ENCODE results near the gene DIS3L2.
"Not testable (repeated sequence)": the region's sequence is repeated elsewhere in the genome, so short reads cannot be mapped to it uniquely, and the experiment has no call there.

DIS3L2 gene

DNA sequence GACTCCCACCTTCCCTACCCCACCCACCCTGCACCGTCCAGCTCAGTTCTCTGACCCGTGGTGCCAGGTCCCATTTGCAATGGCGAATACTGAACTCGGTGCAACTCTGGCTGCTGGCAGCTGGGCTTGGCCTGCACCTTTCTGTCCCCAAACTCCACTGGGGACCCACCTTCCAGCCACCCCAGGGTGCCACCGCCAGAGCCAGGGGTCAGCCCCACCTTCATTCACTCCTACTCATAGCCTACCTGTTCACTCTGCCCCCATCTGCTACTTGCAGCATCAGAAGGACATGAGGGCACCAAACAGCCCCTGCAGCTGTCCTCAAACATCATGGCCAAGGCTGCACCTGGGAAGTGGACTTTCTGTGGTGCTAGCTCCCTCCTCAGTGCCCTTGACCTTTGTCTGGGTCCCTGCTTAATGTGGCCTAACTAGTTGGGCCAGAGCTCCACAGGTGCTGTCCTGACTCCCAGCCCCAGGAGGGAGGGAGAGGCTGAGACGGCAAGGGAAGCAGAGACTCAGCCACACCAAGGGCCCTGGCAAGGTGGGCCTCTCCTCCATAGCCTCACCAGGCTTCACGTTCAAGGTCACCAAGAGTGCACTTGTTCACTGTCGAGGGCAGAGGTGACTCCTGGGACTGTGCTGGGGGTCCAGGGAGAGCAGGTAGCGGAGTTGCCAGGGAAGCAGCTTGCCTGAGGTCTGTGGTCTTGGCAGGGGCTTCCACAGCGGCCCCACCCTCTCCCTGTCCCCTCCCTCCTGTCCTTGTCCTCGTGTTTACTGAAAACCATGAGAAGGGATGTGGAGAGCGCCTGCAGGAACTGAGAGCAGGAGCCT is 365.0 kb downstream of the DIS3L2 start:
- not testable (repeated sequence) for DNase-seq

DNA sequence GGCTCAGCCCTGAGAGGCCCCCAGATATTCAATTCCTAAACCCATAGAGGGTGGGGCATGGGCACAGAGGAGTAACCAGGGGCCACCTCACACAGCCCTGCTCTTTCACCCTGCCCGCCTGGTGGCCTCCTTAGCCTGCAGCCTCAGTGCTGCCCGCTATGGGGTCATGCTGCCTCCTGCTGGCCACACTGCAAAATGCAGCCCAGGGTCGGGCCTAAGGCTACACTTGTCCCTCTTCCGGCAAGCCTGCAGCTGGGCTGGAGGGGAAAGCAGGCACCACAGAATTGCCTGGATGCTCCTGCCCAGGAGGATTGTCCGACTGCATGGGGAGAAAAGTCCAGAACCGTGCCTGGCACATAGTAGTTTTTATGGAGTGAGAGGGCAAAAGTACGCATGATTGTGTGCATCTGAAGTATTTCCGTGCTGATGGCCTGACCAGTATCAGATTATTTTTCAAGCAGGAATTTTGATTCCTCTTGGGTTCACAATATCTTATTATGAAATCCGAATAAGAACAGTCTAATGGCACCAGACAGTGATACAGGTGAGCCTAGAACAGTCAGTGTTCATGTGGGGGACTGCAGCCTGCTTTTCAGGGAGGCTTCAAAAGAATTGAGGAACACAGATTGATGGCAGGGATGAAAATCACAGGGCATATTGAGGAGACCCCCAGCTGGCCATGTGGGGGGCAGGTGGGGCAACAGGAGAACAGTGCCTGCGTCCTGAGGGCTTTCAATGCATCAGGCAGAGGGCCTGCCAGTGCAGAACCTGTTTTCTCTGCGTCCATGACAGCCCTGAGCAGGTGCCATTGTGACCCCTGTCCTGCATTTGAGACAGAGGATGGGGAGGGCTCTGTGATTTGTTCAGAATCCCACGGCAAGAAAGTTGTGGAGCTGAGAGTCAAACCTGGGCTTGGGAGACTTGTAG is 365.9 kb downstream of the DIS3L2 start:
- DNase-seq = peak; percentile 28

DNA sequence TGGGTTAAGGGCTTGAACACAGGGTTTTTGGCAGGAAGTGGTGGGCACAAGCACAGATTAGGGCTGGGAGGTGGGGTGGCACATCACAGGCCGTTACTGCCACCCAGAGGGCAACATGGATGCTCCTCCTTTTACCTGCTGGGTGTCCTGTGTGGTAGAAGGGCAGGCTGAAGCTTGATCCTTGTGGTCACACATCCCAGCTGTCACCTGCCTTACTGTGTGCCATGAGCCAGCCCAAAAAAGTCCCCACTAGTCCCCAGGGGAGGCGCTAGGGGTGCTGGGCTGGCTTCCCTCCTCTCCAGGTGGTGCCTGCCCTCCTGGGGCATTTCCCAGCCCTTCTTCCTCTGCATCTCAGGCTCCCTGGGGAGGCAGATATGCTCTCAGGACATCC is 366.5 kb downstream of the DIS3L2 start:
- DNase-seq = no peak

DNA sequence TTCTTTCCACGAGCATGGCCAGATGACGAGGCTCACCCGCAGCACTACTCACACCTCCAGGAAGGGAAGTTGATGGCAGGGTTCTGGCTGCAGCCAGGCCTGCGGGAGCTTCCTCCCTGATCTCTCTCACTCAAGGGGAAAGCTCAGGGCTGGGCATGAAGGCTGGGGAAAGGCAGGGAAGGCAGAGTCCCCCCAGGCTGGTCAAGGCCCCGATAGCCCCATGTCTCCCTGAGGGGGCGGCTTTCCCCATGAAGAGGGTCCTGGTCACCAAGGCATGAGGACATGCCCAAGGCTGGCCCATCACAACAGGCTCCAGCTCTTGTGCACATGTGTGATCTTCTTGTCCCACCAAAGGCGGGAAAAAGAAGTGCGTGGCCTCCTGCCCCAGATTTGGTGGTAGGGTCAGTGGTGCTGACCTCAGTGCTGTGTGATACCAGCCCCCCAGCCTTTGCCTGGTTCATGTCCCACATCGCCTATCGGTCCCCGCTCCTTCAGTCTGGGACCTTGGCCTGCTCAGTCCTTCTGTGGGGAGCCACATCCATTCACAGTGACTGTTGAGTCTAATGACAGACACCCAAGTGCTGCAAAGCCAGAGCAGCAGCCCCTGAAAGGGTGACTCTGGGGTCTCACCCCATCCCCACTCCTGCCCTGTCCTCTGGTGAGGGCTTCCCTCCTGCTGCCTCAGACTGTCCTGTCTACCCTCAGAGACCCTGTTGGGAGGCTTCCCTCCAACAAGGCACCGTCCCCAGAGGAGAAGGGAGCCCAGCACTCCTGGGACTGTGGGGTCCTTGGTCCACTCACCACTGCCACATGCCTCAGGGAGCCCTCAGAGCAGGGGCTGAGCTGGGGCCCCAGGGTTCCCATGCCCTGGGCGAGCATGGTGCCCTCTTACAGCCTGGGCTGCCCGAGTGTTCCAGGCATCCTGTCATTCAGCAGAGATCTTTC is 367.3 kb downstream of the DIS3L2 start:
- DNase-seq = no peak

DNA sequence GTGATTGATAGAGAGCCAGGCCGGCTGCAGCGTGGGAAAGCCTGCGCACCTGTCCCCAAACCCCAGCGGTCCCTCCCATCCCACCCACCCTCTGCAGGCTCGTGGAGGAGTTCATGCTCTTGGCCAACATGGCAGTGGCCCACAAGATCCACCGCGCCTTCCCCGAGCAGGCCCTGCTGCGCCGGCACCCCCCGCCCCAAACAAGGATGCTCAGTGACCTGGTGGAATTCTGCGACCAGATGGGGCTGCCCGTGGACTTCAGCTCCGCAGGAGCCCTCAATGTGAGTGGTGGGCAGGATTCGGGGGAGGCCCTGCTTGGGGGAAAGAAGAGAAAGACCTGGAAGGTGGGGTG is 368.2 kb downstream of the DIS3L2 start:
- DNase-seq = no peak

DNA sequence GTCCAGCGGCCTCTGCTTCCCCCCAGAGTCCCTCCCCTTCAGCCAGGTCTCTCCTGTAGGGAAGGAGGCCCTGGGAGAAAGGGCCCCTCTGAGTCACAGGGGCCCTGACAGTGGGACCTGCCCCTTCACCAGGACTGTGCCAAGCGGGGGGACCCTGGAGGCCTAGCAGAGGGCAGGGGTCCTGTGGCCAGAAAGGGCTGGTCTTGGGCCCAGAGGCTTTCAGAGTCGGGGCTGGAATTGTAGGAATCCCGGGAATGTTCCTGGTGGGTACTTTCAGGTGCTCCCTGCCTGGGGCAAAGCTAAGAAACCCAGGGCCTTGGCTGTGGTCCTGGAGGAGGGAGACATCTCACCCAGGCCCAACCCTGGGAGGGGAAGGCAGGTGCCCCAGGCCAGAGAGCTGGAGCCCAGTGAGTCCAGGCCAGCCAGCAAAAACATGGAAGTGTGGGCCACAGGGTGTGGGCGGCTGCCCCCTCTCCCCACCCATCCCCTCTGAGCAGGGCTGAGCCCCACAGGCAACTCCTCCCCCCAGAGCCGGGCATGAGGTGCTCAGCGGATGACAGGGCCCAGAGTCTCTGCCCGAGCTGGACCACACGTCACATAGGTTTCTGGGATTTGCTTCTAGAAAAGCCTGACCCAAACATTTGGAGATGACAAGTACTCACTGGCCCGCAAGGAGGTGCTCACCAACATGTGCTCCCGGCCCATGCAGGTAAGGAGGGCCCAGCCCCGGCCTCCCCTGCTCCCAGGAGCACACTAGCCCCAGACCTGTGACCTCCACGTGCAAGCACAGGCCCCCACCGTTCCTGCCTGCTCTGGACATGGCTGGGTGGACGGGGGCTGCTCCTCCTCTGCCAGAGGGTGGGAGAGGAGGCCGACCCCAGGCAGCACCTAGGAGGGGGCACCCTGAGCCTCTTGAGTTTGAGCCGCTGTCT is 368.8 kb downstream of the DIS3L2 start:
- DNase-seq = no peak

DNA sequence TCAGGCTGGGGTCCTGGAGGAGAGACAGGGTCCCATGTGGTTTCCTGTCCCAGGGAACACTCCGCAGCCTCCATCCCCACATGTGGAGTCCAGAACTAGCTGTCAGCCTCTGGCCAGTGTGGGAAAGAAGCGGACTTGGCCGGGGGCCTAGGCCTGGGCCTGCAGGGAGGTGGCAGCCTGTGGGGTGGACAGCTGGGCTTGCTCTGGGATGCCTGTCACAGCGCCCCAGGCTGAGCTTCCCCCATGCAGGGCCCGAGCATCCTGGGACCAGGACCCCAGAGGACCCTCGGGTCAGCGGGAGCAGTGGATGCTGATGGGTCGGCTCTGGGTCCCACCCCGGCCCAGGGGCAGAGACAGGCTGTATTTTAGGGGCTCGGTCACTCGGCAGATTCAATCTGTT is 369.5 kb downstream of the DIS3L2 start:
- not testable (repeated sequence) for DNase-seq

DNA sequence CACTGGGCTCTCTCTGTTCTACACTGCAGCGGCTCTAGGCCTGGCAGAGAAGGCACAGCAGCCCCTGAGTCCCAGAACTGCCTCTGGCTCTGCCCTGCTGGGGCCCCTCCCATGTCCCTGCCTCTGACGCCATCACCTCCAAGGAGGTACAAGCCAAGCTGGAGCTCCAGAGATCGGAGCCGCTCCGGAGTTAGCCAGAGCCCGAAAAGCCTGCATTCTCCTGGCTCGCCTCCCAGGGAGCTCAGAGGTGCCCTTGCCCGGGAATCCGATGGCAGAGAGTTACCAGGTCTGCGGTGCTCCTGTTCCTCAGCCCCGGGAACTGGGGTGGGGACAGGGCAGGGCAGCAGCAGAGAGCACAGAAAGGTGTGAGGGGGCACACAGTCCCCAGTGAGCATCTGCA is 370.1 kb downstream of the DIS3L2 start:
- DNase-seq = not testable (repeated sequence)

DNA sequence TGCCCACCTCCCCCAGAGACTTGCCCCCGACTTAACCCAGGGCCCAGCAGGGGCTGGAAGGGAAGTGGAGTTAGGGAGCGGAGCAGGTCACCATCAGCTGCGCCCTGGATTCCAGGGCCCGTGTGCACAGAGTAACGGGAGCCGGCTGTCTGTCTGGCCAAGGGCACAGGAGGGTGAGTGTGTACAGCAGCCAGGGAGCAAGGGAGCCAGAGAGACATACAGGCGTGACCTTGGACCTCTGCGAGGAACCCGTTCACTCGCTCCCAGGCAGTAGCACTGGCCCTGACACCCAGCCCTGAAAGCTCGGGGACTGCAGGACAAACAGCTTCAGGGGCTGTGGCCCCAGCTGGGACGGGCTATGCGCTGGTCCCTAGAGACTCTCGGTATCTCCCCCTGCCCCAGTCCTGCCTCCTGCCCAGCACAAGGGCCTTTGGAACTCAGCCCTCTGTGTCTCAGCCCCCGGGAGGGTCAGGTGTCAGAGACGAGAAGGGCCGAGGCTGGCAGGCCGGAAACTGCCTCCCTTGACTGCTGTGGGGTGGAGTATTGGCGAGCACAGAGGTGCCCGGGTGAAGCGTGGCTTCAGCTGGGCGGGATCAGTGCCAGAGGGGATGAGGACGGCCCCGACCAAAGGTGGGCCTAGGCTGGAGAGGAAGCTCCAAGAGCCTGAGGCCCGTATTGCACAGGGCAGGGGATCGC is 370.9 kb downstream of the DIS3L2 start:
- not testable (repeated sequence) for DNase-seq

DNA sequence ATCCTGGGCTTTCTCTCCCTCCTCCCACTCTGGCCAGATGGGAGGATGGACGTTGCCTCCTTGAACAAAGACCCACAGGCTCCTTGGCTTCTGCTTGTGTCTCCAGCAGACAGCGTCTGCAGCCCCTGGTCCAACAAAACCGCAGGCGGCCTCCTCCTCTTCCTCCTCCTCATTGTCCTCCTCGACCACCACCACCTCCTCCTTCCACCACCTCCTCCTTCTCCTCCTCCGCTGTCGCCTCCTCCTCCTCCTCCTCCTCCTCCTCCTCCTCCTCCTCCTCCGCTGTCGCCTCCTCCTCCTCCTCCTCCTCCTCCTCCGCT is 371.4 kb downstream of the DIS3L2 start:
- DNase-seq = no peak

DNA sequence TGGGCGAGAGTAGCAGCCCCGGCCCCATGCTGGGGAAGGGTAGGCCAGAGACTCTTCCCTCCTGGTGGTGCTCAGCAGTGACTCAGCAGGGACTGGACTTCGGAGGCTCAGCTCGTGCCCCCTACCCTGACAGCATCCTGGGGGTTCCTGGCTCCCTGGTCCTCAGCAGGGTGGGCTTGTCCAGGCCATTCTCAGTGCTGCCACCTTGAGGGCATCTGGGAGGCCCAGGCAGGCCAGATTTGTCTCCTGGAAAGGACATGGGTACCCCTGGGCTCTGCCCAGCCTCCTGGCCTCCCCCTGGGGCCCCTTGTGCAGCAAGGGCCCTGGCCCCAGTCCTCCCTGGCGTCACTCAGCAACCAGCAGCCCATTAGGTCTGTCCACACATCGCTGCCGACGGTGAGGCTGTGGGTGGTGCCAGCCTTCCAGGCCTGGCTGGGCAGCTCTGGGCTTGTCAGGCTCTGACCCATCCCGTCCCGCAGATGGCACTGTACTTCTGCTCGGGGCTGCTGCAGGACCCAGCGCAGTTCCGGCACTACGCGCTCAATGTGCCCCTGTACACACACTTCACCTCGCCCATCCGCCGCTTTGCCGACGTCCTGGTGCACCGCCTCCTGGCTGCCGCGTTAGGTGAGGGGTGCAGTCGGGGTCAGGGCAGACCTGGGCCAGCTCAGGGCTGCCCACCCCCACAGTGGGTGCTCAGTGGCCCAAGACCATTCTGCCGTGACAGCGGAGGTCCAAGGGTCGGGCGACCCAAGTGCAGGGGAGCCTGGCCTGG is 372.0 kb downstream of the DIS3L2 start:
- DNase-seq = no peak

DNA sequence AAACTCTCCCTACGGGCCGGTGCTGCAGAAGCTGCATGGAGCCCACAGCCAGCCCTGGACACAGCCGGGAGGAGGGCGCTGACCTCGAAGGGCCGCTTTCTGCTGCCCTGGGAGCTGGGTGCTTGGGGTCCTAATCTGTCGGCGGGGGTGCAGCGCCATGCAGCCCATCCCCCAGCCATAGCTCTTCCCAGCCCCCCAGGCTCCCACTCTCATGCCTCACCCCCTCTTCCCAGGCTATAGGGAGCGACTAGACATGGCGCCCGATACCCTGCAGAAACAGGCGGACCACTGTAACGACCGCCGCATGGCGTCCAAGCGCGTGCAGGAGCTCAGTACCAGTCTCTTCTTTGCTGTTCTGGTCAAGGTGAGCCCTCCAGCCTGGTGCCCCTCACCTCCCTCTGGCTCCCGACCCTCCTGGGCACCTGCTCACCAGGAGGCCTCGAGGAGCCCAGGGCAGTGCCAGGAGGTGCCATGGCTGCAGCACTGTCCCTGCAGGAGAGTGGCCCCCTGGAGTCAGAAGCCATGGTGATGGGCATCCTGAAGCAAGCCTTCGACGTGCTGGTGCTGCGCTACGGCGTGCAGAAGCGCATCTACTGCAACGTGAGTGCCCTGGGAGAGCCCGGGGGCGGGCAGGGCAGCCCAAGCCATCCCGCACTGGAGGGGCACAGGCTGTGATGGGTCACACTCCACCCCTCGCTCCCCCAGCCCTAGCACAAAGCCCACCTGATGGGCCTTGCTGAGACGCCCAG is 372.8 kb downstream of the DIS3L2 start:
- not testable (repeated sequence) for DNase-seq

DNA sequence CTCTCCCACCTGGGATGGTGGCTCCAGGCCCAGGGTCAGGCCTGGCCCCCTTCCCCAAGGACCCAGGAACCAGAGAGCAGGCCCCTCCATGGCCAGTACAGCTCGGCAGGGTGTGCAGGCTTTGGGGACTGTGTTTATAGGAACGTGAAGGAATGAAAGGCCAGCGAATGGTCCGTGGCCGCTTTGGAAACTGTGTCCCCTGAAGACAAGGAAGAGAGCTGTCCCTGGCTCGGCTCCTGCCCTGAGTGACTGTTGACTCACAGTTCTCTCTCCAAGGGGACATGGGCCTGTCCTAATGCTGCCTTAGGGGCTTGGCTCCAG is 373.3 kb downstream of the DIS3L2 start:
- DNase-seq = not testable (repeated sequence)

DNA sequence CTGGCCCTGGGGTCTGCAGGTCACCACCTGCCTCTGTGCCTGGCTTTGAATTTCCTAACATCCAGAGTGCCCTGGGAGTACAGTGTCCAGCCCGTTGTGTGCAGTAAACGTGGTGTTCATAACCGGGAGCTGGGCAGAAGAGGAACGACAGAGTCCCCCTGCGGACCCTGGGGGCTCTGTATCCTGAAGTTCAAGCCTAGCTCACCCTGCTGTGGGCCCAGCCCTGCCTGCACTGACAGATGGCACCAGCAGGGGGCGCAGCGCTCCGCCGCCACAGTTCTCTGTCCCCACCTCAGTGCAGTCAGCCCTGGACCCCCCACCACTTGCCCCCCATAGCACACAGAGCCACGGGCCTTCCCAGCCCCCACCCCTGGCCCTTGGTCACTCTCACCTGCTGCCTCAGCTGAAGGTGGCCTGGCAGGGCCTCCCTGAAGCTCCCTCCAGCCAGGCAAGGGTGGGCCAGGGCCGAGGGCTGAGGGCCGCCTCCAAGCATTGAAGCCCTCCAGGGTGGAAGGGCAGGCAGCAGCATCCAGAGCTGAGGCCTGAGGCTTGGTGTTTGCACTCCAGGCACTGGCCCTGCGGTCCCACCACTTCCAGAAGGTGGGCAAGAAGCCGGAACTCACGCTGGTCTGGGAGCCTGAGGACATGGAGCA is 373.8 kb downstream of the DIS3L2 start:
- not testable (repeated sequence) for DNase-seq

DNA sequence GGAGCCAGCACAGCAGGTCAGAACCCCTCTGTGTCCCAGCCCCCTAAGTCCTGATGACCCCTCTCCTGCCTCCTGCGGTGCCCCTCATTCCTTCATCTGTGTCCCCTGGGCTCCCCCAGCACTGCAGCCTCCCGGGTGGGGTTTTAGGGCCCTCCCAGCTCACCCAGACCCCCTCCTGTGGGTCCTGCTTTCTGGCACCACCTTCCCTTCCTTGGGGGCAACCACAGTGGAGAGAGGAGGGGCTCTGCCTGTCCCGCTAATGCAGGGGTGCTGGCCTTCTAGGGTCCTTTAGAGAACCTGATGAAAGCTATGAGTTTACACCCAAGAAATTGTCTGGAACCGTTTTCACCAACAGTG is 374.3 kb downstream of the DIS3L2 start:
- no peak for DNase-seq

DNA sequence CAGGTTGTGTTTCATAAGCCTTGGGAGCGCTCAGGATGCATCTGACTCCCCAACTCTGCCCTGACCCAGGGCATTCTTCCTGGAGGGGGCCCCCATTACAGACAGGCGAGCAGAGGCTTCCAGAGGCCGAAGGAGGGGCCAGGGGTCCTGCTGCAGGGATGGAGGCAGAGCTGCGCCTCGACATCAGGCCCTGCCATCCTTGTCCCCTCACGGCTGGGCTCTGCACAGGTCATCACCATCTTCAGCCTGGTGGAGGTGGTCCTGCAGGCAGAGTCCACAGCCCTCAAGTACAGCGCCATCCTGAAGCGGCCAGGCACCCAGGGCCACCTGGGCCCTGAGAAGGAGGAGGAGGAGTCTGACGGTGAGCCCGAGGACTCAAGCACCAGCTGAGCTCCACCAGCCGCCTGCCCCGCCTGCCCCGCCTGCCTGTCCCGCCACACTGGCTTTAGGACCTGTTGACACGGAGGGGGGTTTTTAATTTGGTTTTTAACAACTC is 374.8 kb downstream of the DIS3L2 start:
- DNase-seq = no peak

DNA sequence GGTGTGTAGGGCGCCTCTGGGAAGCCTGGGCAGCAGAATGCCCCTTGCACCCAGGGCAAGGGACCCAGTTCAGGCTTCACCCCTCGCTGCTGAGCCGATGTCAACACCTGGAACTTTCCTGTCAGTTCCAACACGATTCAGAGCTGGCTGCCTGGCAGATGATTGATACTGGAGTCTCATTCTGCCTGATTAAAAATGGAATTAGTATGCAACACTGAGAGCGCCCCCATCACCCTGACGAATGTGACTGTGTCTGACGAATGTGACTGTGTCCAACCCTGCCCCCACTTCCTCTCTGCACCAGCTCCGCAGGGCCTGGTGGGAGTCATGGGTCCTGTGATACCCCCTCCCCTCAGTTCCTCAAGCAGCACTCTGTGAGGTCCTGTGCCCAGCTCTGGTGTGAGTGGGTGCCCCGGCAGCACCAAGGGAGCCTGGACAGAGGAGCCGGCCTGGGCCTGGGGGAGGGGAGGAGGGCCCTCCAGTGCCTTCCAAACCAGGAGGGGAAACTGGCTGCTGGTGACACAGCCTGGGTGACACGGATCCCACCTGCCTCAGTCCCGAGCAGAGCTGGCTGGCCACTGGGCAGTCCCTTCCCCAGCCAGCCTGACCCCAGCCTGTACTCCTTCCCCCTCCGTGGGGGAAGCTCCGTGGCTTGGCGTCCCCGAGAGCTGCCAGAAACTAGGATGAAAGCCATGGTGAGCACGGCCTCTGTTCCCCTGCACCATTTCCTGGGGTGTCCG is 375.6 kb downstream of the DIS3L2 start:
- DNase-seq = no peak

DNA sequence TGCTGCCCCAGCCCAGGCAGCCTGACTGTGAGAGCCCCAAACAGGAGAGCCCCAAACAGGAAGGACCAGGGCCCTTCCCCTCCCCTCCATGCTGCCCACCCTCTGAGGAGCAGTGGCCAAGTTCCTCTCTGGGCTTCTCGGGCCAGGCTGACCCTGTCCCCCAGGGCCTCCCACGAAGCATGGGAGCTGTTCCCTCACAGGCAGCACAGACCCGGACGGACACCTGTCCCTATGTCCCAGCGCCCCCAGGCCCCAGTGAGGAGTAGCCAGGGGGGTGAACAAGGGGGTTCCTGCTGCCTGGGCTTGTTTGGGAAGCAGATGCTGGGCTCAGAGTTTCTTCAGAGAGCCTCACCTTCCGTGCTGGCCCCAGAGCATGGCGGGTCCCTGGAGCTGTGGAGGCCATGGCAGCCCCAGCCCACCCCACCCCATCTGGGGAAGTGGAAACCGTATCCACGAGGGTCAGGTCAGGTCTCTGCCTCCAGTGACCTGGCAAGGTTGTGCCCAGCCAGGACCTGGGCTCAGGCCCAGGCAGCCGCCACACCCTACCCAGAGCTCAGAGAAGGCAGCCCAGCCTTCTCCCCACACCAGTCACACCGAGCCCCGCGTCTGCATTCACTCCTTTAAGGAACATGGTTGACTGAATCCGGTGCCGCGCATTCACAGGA is 376.7 kb downstream of the DIS3L2 start:
- not testable (repeated sequence) for DNase-seq
